CD4-positive, alpha-beta T cell (primary cell): ENCODE data around the gene RNF144A. TPM values are rescaled to one million over a fixed set of nuclear protein-coding genes. Genes with fewer than 3 reads are reported as not detected.

Experiments
- ATAC-seq: fragments of 200-7000 bp; cut with Tn5 transposase; one replicate; pipeline ENCODE4 v1.10.0; 2022; ENCODE audit warnings: mild to moderate bottlenecking; ENCODE audit not compliant: poor library complexity
- CTCF ChIA-PET: fragments of 350-600 bp; sonication (Branson Sonifier 250); formaldehyde crosslinking; loops from one replicate; lab custom pipeline; 2021; ENCODE audit warnings: antibody characterized with exemption, inconsistent platforms; lab: Charles Lee
- POLR2A ChIA-PET: fragments of 350-600 bp; sonication (Branson Sonifier 250); formaldehyde crosslinking; loops from one replicate; lab custom pipeline; 2021; ENCODE audit warnings: antibody characterized with exemption, inconsistent platforms; lab: Charles Lee
- DNase-seq, 14 experiments: peaks; one replicate each; pipeline ENCODE4 v3.0.0-alpha.2; 2013 to 2020; ENCODE audit warnings: mixed read lengths in 2 of 14
- H3K27ac ChIP-seq, 2 donors: one replicate each; pipeline versions ENCODE4 v1.5.1 to v1.7.0; 2013; ENCODE audit warnings: low read length in 2 of 2, low read depth in 1 of 2, mild to moderate bottlenecking in 1 of 2
- H3K27me3 ChIP-seq, 2 experiments: 1 replicate in 1 of 2; 2 replicates in 1 of 2; pipeline versions ENCODE4 v1.6.1 to v1.7.0; 2013; ENCODE audit warnings: low read length in 2 of 2, control low read depth in 1 of 2, mild to moderate bottlenecking in 1 of 2, moderate library complexity in 1 of 2; ENCODE audit not compliant: insufficient read depth in 2 of 2, control insufficient read depth in 1 of 2
- H3K36me3 ChIP-seq: one replicate; pipeline ENCODE4 v1.6.1; 2013; ENCODE audit warnings: low read length, control low read depth; ENCODE audit not compliant: insufficient read depth
- H3K4me1 ChIP-seq: one replicate; pipeline ENCODE4 v1.6.1; 2013; ENCODE audit warnings: low read length, control low read depth; ENCODE audit not compliant: insufficient read depth
- H3K4me3 ChIP-seq: one replicate; pipeline ENCODE4 v1.5.1; 2013; ENCODE audit warnings: mild to moderate bottlenecking, low read length, moderate library complexity
- H3K9me3 ChIP-seq, 2 experiments: 1 replicate in 1 of 2; 2 replicates in 1 of 2; pipeline versions ENCODE4 v1.6.1 to v1.7.0; 2013; ENCODE audit warnings: low read length in 2 of 2, mild to moderate bottlenecking in 2 of 2, control low read depth in 1 of 2, moderate library complexity in 1 of 2; ENCODE audit not compliant: control insufficient read depth in 1 of 2, insufficient read depth in 1 of 2
- H3K27ac Mint-ChIP-seq: one replicate; pipeline ENCODE4 v1.8.0; 2020; ENCODE audit warnings: mixed read lengths
- H3K27me3 Mint-ChIP-seq: one replicate; pipeline ENCODE4 v1.8.0; 2021; ENCODE audit warnings: mixed read lengths
- H3K36me3 Mint-ChIP-seq: one replicate; pipeline ENCODE4 v1.8.0; 2021; ENCODE audit warnings: low read depth, mixed read lengths
- H3K4me1 Mint-ChIP-seq: one replicate; pipeline ENCODE4 v1.8.0; 2021; ENCODE audit warnings: low read depth, mixed read lengths
- H3K4me3 Mint-ChIP-seq: one replicate; pipeline ENCODE4 v1.8.0; 2020; ENCODE audit warnings: mild to moderate bottlenecking, mixed read lengths
- H3K9me3 Mint-ChIP-seq: one replicate; pipeline ENCODE4 v1.8.0; 2020; ENCODE audit warnings: mixed read lengths
- intact Hi-C, 2 experiments: fragments of 100-400 bp; cut with DNase I in 1 of 2; cut with micrococcal nuclease in 1 of 2; formaldehyde crosslinking; loops; one replicate each; pipeline versions ENCODE4 v1.15.1 to v1.9.0; 2023 to 2025; cut with DNase I, micrococcal nuclease
- total RNA-seq, 174 experiments: library from RNA in 2 of 174; stranded (reverse) in 2 of 174; gene quantifications; one replicate each; pipeline ENCODE4 v1.2.3 and lab custom pipeline; 2021 to 2026
- TF ChIP-seq, protein P1 (sequence below): fragments of 200-600 bp; IDR thresholded peaks from one replicate; pipeline ENCODE4 v1.8.0; 2022; ENCODE audit warnings: antibody characterized with exemption, mild to moderate bottlenecking

The RNF144A gene
- total RNA-seq, 2 experiments from 2014 or later = 39.0 to 40.1 TPM

DNA sequence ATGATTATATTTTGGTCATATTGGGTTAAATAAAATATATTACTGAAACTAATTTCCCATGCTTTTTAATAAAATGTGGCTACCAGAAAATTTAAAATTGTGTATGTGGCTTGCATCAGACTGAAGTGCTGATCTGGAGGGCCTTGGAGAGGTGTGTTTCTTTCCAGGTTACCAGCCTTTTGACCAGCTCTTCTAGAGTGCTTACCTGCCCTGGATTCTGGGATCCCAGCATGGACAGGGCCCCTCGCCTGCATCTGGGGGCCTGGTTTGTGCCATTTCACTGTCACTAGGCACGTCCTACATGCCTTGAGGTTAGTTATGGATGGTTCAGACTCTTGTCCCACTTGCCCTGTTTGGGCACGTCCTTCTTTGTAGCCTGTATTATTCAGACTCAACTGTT, 10.5 kb downstream of the RNF144A start:
- Mint-ChIP-seq H3K27me3 (no peaks in the 10 kb centered on the region), H3K36me3 (peaks cover 67% of the 10 kb centered on the region), H3K4me3 (no peak overlapping the region), H3K9me3 (peaks cover 3% of the 10 kb centered on the region), H3K4me1 (peaks cover 84% of the 10 kb centered on the region), H3K27ac (peak overlapping the region; percentile 7)
- Histone ChIP-seq H3K27ac (no peak overlapping the region), H3K9me3 (peaks cover 0 to 9% of the 10 kb centered on the region in 2 experiments), H3K4me3 (no peak overlapping the region), H3K27me3 (no peaks in the 10 kb centered on the region), H3K4me1 (peaks cover 49% of the 10 kb centered on the region), H3K36me3 (no peaks in the 10 kb centered on the region)
- no peak for DNase-seq
- TF ChIP-seq, protein P1, sequence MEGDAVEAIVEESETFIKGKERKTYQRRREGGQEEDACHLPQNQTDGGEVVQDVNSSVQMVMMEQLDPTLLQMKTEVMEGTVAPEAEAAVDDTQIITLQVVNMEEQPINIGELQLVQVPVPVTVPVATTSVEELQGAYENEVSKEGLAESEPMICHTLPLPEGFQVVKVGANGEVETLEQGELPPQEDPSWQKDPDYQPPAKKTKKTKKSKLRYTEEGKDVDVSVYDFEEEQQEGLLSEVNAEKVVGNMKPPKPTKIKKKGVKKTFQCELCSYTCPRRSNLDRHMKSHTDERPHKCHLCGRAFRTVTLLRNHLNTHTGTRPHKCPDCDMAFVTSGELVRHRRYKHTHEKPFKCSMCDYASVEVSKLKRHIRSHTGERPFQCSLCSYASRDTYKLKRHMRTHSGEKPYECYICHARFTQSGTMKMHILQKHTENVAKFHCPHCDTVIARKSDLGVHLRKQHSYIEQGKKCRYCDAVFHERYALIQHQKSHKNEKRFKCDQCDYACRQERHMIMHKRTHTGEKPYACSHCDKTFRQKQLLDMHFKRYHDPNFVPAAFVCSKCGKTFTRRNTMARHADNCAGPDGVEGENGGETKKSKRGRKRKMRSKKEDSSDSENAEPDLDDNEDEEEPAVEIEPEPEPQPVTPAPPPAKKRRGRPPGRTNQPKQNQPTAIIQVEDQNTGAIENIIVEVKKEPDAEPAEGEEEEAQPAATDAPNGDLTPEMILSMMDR = no peak
- ChIA-PET CTCF (interaction anchor here (0.6 kb wide), 1 partner anchor 17 kb away, joined by 3 read pairs; no protein-coding TSS in a partner anchor), POLR2A (interaction anchor here (1.7 kb wide), 1 partner anchor 11 kb away, joined by 4 read pairs; no protein-coding TSS in a partner anchor)
- ATAC-seq = no peak
- intact Hi-C loops = no loop called here

- intact Hi-C loops = no loop called here
- Mint-ChIP-seq H3K27me3 (no peaks in the 10 kb centered on the region), H3K36me3 (peaks cover 60% of the 10 kb centered on the region), H3K9me3 (peaks cover 3% of the 10 kb centered on the region), H3K4me3 (no peak overlapping the region), H3K4me1 (peaks cover 84% of the 10 kb centered on the region), H3K27ac (peak overlapping the region; percentile 7)
- DNase-seq = no peak
- Histone ChIP-seq H3K36me3 (no peaks in the 10 kb centered on the region), H3K4me3 (no peak overlapping the region), H3K4me1 (peaks cover 42% of the 10 kb centered on the region), H3K27me3 (no peaks in the 10 kb centered on the region), H3K27ac (no peak overlapping the region), H3K9me3 (peaks cover 0 to 9% of the 10 kb centered on the region in 2 experiments)
- no peak for ATAC-seq
- ChIA-PET CTCF (no interaction called here), POLR2A (interaction anchor here (1.1 to 1.7 kb wide), 2 partner anchors 8 to 12 kb away, joined by 4 to 6 read pairs; no protein-coding TSS in a partner anchor)
- TF ChIP-seq, protein P1 = no peak
These were observed 11.2 kb downstream of the RNF144A start for GRCh38 chr2:6928452-6928851.

DNA sequence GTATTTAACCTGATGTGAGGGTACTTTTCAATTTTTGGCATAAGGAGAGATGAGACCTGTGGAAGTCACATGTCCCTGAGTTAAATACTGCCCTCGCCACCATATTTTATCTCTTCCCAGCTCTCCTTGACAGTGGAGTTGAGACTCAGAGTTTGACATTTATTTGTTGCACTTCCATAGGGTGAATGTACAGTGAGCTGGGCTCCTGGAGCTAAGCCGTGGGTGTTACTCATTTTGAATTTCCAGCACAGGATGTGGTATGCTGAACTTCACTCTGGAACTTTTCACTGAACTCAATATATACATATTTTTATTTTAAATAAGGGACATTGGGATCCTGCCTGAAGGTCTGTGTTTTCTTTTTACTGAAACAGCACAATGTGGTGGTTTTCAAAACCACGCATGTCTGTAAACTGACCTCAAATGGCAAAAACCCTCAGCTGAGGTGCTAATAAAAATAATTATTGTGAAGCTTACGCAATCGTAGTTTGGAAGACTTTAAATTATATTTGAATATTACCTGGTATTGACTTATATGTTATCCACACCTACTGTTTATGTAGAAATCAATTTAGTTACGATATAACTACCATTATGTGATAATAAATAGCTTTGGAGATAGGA, 12.1 kb downstream of the RNF144A start:
- intact Hi-C loops = no loop called here
- Mint-ChIP-seq H3K9me3 (peaks cover 3% of the 10 kb centered on the region), H3K36me3 (peaks cover 52% of the 10 kb centered on the region)

More for the DNA sequence above, 12.1 kb downstream of the RNF144A start:
- TF ChIP-seq, protein P1 = no peak
- CTCF ChIA-PET = interaction anchor here (0.9 to 1.1 kb wide), 2 partner anchors 32 to 63 kb away, joined by 3 to 4 read pairs; partner anchors contain the start of gene CMPK2
- peaks cover 36% of the 10 kb centered on the region for H3K4me1 ChIP-seq
- H3K4me1 Mint-ChIP-seq = peaks cover 84% of the 10 kb centered on the region
- ATAC-seq (peak; percentile 39), DNase-seq (no peak)
- no peak overlapping the region for H3K27ac ChIP-seq
- H3K9me3 ChIP-seq = peaks cover 0 to 9% of the 10 kb centered on the region in 2 experiments
- no peaks in the 10 kb centered on the region for H3K27me3 Mint-ChIP-seq
- POLR2A ChIA-PET = interaction anchor here (0.6 to 1.7 kb wide), 7 partner anchors 9 to 85 kb away, joined by 3 to 6 read pairs (median 4); no protein-coding TSS in a partner anchor
- no peaks in the 10 kb centered on the region for H3K27me3 ChIP-seq
- H3K4me3 ChIP-seq = no peak overlapping the region
- H3K4me3 Mint-ChIP-seq = peak overlapping the region; percentile 40
- no peaks in the 10 kb centered on the region for H3K36me3 ChIP-seq
- H3K27ac Mint-ChIP-seq = peak overlapping the region; percentile 7
